Myometrial cell (primary cell): Measurements from ENCODE around the gene CLDN20. TPM values are rescaled to one million over a fixed set of nuclear protein-coding genes. Genes with fewer than 3 reads are reported as not detected.

Experiments used
- total RNA-seq: library from RNA; depleted of rRNA; stranded (reverse); fragments of >200 nt; gene quantifications from 2 replicates; pipeline ENCODE4 v1.2.3, GENCODE V29; 2015

Gene CLDN20
- total RNA-seq: not detected in 2 replicates

GRCh38 chr6:155263373-155264063 lies at the start of gene CLDN20:
TSS of gene CLDN20 (plus strand) at chr6:155264013. CDS start at chr6:155275720, 11,707 bp downstream.

GRCh38 chr6:155314092-155314772 lies 50.4 kb downstream of the CLDN20 start, which contains the start of gene TFB1M:
TSS of gene TFB1M (minus strand) at chr6:155314484. CDS start at chr6:155314428, 56 bp downstream.

Other genes starting within 250 kb of the CLDN20 start
- 23.9 and 26.5 TPM in 2 replicates for gene TFB1M, start 50.5 kb downstream of the CLDN20 start, total RNA-seq
- gene NOX3, start 191.8 kb downstream of the CLDN20 start, total RNA-seq: not detected in 2 replicates